ENCODE data around the gene AGMO.
"Not testable (repeated sequence)": the region's sequence is repeated elsewhere in the genome, so short reads cannot be mapped to it uniquely, and the experiment has no call there.

Gene AGMO

GRCh38 chr7:15559416-15559928 is 2.3 kb downstream of the AGMO start:
- no peak for DNase-seq (ENCODE audit: low read depth)

GRCh38 chr7:15558756-15559155 is 3.1 kb downstream of the AGMO start:
- DNase-seq (ENCODE audit: low read depth): no peak

- DNase-seq (ENCODE audit: low read depth): no peak
These were observed 4.1 kb downstream of the AGMO start for GRCh38 chr7:15557686-15558085.

DNA sequence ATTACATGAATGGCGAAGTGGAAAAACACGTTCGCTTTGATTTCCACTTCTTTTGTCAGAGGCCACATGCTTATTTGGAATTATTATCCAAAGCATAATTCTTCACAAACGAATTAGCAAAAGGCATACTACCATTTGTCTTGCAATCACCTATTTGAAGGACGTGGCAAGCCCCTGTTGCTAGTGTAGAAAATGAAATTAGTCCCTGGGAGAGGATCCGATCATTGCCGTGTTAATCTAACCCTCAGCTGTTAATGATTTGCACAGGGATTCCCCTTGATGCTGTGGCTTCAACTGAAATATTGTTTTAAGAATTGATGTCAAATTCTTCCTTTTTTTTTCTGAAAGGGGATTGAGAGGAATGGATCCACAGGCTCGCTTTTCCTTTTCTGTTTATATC is 4.6 kb downstream of the AGMO start:
- DNase-seq (ENCODE audit: low read depth): no peak

- no peak for DNase-seq (ENCODE audit: low read depth)
These were observed 5.3 kb downstream of the AGMO start for GRCh38 chr7:15556339-15557105.

- peak; percentile 10 for DNase-seq (ENCODE audit: low read depth)
These were observed 6.4 kb downstream of the AGMO start for GRCh38 chr7:15555381-15555859.

DNA sequence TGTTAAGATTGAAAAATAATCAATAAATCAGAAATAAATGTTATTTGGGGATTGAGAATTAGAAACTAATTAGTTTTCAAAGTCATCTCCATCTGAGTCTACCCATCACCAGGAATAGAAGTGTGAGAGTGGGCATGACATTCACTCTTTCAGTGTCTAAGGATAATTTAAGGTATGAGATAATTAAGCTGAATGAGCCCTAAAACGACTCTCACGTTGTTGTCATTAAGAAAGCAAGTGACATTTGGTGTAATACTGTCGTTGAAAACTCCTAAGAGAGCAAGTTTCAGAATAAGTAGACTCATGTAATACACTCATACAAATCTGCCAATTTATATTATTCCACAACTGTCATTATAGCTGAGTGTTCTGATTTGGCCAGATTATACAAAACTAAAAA is 7.1 kb downstream of the AGMO start:
- DNase-seq (ENCODE audit: low read depth): no peak

DNA sequence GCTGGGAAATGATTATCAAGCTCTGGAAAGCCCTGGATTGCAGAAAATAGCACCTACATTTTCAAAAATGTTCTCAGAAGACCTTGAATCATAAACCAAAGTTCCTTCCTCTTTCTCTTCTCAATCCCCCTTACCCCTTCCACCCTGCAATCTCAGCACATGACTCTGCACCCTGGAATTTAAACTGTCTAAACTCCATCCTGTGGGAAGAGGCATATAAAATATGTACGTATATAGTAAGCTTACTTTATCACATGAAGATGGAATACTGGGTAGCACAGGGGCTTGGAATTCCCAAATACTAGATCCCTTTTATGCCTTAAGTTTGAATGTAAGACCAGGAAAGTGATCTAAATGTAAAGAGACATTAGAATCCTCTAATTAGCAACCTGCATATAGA is 7.7 kb downstream of the AGMO start:
- DNase-seq (ENCODE audit: low read depth): peak; percentile 5

DNA sequence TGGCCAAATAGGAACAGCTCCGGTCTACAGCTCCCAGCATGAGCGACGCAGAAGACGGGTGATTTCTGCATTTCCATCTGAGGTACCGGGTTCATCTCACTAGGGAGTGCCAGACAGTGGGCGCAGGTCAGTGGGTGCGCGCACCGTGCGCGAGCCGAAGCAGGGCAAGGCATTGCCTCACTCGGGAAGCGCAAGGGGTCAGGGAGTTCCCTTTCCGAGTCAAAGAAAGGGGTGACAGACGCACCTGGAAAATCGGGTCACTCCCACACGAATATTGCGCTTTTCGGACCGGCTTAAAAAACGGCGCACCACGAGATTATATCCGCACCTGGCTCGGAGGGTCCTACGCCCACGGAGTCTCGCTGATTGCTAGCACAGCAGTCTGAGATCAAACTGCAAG is 14.5 kb downstream of the AGMO start:
- not testable (repeated sequence) for DNase-seq (ENCODE audit: low read depth)

DNA sequence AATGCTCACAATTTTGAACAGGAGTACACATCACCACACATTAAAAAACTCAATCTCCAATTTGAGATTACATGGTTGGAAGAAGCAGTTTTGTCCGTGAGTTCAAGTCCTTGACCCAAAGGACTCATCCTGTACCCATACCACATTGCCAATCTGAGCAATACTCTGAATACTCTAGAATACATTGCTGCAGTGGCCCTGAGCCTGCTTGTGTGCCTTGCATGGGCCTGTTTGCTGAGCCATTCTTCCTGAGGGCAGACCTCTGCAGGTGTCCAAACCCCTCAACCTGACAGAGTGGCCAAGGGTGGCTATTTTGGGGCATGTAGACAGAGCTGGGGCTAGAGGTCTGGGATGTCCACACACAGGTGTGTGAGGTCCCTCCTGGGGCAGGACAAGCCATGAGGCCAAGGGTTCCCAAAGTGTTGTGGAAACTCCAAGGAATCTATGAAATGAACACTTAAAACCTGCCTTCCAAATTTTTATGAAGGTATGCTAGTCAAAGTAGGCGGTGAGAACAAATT is 15.5 kb downstream of the AGMO start:
- no peak for DNase-seq (ENCODE audit: low read depth)

- no peak for DNase-seq (ENCODE audit: low read depth)
These were observed 17.8 kb downstream of the AGMO start for GRCh38 chr7:15544050-15544449.

DNA sequence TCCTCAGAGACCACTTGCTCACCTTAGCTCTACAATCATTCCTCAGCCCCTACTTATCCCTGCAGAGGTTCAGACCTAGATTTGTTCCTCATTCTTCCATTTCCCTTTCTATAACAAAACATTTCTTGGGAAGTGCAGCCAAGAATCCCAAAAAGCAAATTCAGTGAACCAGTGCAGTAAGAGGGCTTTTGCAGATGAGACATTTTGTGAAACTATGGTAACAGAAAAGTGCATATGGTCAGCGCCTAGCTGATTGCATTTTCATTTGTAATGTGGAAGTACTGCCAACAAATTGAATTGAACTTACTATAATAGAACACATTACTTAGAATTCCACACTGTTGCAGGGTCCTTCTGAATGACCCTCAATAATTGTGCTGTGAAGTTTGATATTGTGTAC is 18.6 kb downstream of the AGMO start:
- no peak for DNase-seq (ENCODE audit: low read depth)

DNA sequence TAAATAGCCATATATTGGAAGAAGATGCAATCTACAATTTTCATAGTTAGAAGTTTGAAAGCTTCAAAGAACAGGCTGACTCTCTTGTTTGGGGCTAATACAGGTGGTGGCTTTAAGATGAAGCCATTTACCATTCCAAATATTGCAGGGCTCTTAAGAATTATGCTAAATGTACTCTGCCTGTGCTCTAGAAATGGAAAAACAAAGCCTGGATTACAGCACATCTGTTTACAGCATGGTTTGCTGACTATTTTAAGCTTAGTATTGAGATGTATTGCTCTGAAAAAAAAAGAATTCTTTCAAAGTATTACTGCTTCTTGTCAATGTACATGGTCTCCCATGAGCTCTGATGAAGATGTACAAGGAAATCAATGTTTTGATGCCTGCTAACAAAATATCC is 34.2 kb downstream of the AGMO start:
- no peak for DNase-seq (ENCODE audit: low read depth)

DNA sequence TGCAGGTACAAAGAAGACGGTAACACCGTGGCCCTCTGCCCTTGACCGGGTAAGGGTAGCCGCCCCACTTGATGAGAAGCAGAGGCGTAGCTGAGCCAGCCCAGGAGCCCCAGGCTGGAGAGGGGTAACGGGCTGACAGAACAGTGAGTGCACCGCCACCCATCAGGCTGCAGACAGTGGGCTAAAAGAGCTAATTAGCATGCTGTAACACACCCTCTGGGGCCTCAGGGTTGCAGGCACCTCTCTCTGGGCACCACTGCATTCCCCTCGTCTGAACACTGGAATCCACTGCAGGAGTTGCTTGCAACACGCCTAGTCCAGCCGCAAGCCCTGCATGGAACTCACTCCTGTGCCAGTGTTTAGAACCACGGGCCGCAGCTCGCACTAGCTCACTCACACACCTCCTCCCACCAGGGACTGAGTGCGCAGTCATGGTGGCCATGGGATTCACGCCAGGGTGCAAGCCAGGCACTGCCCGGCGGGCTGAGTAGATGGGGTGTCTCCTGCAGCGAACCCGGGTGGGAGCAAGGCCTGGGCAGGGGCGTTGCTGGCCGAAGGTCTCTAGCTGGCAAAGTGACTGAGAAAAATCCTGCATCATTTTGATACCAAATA is 36.1 kb downstream of the AGMO start:
- DNase-seq (ENCODE audit: low read depth): no peak

DNA sequence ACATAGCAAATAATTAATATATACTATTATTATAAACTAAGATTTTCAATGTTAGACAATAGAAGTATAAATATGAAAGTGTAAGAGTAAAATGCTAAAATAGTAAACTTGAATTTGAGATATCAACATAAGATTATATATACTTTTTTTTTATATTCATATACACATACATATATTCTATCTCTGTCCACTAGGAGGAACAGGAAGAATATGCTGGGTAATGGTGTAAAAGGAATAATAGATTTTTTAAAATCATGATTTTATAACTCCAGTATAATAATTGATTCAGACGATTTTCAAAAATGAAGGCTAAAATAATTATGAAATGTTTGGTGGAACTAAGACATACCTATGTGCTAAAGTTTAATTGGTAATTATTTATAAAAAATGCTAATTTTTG is 37.7 kb downstream of the AGMO start:
- DNase-seq (ENCODE audit: low read depth): no peak

- not testable (repeated sequence) for DNase-seq (ENCODE audit: low read depth)
These were observed 44.0 kb downstream of the AGMO start for GRCh38 chr7:15517865-15518264.

GRCh38 chr7:15515252-15515651 is 46.6 kb downstream of the AGMO start:
- no peak for DNase-seq (ENCODE audit: low read depth)

DNA sequence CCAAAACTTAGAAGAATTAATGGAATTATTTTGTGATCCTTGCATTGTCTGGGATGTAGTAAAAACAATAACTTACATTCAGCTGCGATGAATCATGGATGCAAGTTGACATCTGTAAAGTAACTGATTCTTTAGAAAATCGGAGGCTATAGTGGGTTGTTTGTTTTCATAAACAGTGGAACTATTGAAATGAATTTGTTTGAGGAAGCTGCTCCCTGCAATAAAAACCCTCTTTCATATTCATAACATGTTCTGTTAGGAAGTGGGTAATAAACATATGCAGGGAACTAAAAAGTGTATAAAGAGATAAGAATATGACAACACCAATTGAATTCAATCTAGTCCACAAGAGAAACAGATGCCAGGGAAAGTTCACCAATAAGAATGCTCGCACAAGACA is 53.6 kb downstream of the AGMO start:
- DNase-seq (ENCODE audit: low read depth): no peak

GRCh38 chr7:15507708-15508107 is 54.1 kb downstream of the AGMO start:
- DNase-seq (ENCODE audit: low read depth): no peak

- no peak for DNase-seq (ENCODE audit: low read depth)
These were observed 54.6 kb downstream of the AGMO start for GRCh38 chr7:15507171-15507570.

- DNase-seq (ENCODE audit: low read depth): no peak
These were observed 56.1 kb downstream of the AGMO start for GRCh38 chr7:15505761-15506160.

- no peak for DNase-seq (ENCODE audit: low read depth)
These were observed 57.5 kb downstream of the AGMO start for GRCh38 chr7:15504351-15504750.

DNA sequence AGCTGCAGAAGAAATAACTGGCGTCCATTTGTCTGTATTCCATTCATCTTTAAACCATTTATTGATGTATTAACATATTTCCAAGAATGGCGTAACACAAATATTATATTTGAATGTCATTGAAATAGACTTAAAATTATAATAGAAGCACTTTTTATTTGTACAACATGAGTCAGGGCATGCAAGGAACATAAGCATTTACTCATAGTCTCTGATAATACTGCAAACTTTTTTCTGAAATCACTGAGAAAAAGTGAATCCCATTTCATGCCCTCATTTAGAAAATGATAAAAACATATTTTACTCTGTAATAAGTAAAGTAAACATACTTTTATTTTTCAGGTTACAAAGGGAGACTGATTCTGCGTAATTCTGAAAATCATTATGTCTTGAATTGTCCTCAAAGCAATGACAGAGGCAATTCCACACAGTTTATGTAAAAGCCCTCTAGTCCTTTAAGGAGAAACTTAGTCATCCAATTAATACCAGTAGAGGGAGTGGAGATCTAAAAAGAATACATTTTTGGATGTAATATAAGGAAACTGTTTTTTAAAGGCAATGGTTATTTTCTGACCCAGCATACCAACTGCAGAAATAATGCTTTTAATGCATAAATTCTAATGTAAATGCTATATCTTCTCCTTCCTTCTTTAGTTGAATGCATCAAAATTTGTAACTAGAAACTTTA is 58.1 kb downstream of the AGMO start:
- no peak for DNase-seq (ENCODE audit: low read depth)
